K562 (cell line): ENCODE data around the gene PTPRF. TPM values are rescaled to one million over a fixed set of nuclear protein-coding genes. Genes with fewer than 3 reads are reported as not detected.

ENCODE experiments used
- ATAC-seq: fragments of 200-7000 bp; cut with Tn5 transposase; 3 replicates; pipeline ENCODE4 v1.9.1; 2020; ENCODE audit warnings: moderate library complexity
- BruUV-seq: library from RNA; stranded (reverse); fragments of 400-500 nt; replicated peaks from 2 replicates; lab custom pipeline; 2021; lab: Mats Ljungman, UMichigan
- CTCF ChIA-PET: fragments of 300-600 bp; formaldehyde crosslinking; extraction: SDS; loops from one replicate; lab custom pipeline; 2021; ENCODE audit warnings: low intra/inter-chr PET ratio; lab: Yijun Ruan, JAX
- POLR2A ChIA-PET: fragments of 300-600, 350-650 bp; sonication (Branson Sonifier 250); formaldehyde crosslinking; extraction: SDS; loops from one replicate; lab custom pipeline; 2021; ENCODE audit warnings: antibody characterized with exemption, inconsistent platforms; lab: Yijun Ruan, JAX
- DNase-seq, 4 experiments: peaks; one replicate each; pipeline versions ENCODE4 v3.0.0 to v3.0.0-alpha.2; 2011 to 2018; ENCODE audit warnings: low spot score in 3 of 4, mixed read lengths in 3 of 4; ENCODE audit errors: extremely low read depth in 1 of 4
- FAIRE-seq: peaks from 2 replicates; lab custom pipeline; 2011; peaks lifted over from hg19 to GRCh38; lab: Jason Lieb, UNC
- H2AFZ ChIP-seq: 2 replicates; pipeline ENCODE4 v1.6.0; 2011; ENCODE audit warnings: low read depth, low read length, control low read depth, inconsistent platforms
- H3K27ac ChIP-seq: fragments of 200-600 bp; 3 replicates; pipeline ENCODE4 v1.8.0; 2011; ENCODE audit warnings: low read depth, mild to moderate bottlenecking, control low read depth, inconsistent platforms, low read length, moderate library complexity, mixed read lengths; ENCODE audit errors: extremely low read depth
- H3K27me3 ChIP-seq, 2 experiments: fragments of 300-600 bp in 1 of 2; 2 replicates in 1 of 2; 3 replicates in 1 of 2; pipeline versions ENCODE4 v1.6.0 to v1.8.0; 2011; ENCODE audit warnings: inconsistent platforms in 2 of 2, low read length in 2 of 2, mild to moderate bottlenecking in 1 of 2, mixed read lengths in 1 of 2, moderate library complexity in 1 of 2; ENCODE audit not compliant: control insufficient read depth in 2 of 2, insufficient read depth in 2 of 2
- H3K36me3 ChIP-seq: fragments of 300-600 bp; 3 replicates; pipeline ENCODE4 v1.8.0; 2011; ENCODE audit warnings: mild to moderate bottlenecking, low read length, inconsistent platforms; ENCODE audit not compliant: control insufficient read depth, insufficient read depth
- H3K4me1 ChIP-seq, 2 experiments: fragments of 200-600 bp in 1 of 2; replicated peaks in 1 of 2; 2 replicates in 1 of 2; 3 replicates in 1 of 2; pipeline versions ENCODE4 v1.5.1 to v1.8.0; 2011; ENCODE audit warnings: inconsistent platforms in 2 of 2, low read length in 2 of 2, mild to moderate bottlenecking in 1 of 2, mixed read lengths in 1 of 2, moderate library complexity in 1 of 2; ENCODE audit not compliant: control insufficient read depth in 2 of 2, insufficient read depth in 2 of 2
- H3K4me2 ChIP-seq: 2 replicates; pipeline ENCODE4 v1.6.1; 2011; ENCODE audit warnings: low read length, control low read depth, inconsistent platforms, mixed read lengths; ENCODE audit not compliant: insufficient read depth
- H3K4me3 ChIP-seq: fragments of 200-600 bp; sonication (generic), shearing (Covaris generic); 2 replicates; pipeline ENCODE4 v1.5.1; 2016; ENCODE audit warnings: control low read depth, inconsistent platforms
- H3K79me2 ChIP-seq: fragments of 200-600 bp; 3 replicates; pipeline ENCODE4 v1.8.0; 2011; ENCODE audit warnings: low read length, inconsistent platforms; ENCODE audit not compliant: control insufficient read depth, insufficient read depth
- H3K9ac ChIP-seq, 2 experiments: 2 replicates each; pipeline versions ENCODE4 v1.6.0 to v1.6.1; 2011; ENCODE audit warnings: low read depth in 2 of 2, low read length in 2 of 2, control low read depth in 1 of 2, inconsistent platforms in 1 of 2, mild to moderate bottlenecking in 1 of 2, mixed read lengths in 1 of 2; ENCODE audit not compliant: insufficient read depth in 1 of 2
- H3K9me1 ChIP-seq: one replicate; pipeline ENCODE4 v1.6.0; 2011; ENCODE audit warnings: inconsistent platforms, mild to moderate bottlenecking, low read length, moderate library complexity; ENCODE audit not compliant: control insufficient read depth, insufficient read depth
- H3K9me3 ChIP-seq: replicated peaks from 2 replicates; pipeline ENCODE4 v1.5.1; 2011; ENCODE audit warnings: low read depth, low read length, inconsistent platforms; ENCODE audit not compliant: control insufficient read depth, insufficient read depth
- H4K20me1 ChIP-seq: replicated peaks from 2 replicates; pipeline ENCODE4 v1.6.1; 2011; ENCODE audit warnings: low read length, inconsistent platforms, mixed read lengths; ENCODE audit not compliant: control insufficient read depth, insufficient read depth
- JUNB ChIP-seq: fragments of 450-650 bp; formaldehyde crosslinking; conservative IDR thresholded peaks from 2 replicates; pipeline ENCODE4 v1.4.0; 2020; ENCODE audit warnings: mild to moderate bottlenecking
- NFIC ChIP-seq: fragments of 450-650 bp; IDR thresholded peaks from 2 replicates; pipeline ENCODE4 v1.6.1; 2017; ENCODE audit warnings: mild to moderate bottlenecking, inconsistent platforms
- NFYB ChIP-seq: IDR thresholded peaks from 2 replicates; pipeline ENCODE4 v1.6.1; 2011; ENCODE audit warnings: mild to moderate bottlenecking, moderate library complexity; ENCODE audit not compliant: insufficient read length; ENCODE audit errors: extremely low read depth
- RAD21 ChIP-seq, 2 experiments: fragments of 250-450 bp in 1 of 2; fragments of 450-650 bp in 1 of 2; sonication (Bioruptor Pico) in 1 of 2; formaldehyde crosslinking in 1 of 2; IDR thresholded peaks in 1 of 2; conservative IDR thresholded peaks in 1 of 2; 2 replicates each; pipeline versions ENCODE4 v1.4.0 to v1.8.0; 2020 to 2022; ENCODE audit warnings: mild to moderate bottlenecking in 2 of 2, moderate library complexity in 1 of 2
- RAD51 ChIP-seq: fragments of 450-650 bp; IDR thresholded peaks from 2 replicates; pipeline ENCODE4 v1.7.1; 2016; ENCODE audit warnings: low read depth, mild to moderate bottlenecking, borderline replicate concordance
- RBM17 ChIP-seq: fragments of 200-400 bp; formaldehyde crosslinking; IDR thresholded peaks from 2 replicates; pipeline ENCODE4 v1.6.1; 2017; ENCODE audit warnings: low read depth, mild to moderate bottlenecking, low read length, borderline replicate concordance
- RBM25 ChIP-seq: fragments of 200-400 bp; formaldehyde crosslinking; IDR thresholded peaks from 2 replicates; pipeline ENCODE4 v1.6.1; 2018; ENCODE audit warnings: low read length, low read depth, moderate library complexity; ENCODE audit not compliant: severe bottlenecking
- USF1 ChIP-seq: sonication (generic); formaldehyde crosslinking; IDR thresholded peaks from 2 replicates; pipeline ENCODE4 v1.9.0; 2022; ENCODE audit warnings: mild to moderate bottlenecking, missing genetic modification reagents
- ZKSCAN3 ChIP-seq: fragments of 250-450 bp; sonication (Bioruptor Pico); IDR thresholded peaks from 2 replicates; pipeline ENCODE4 v1.4.0; 2020
- ZNF280A ChIP-seq: fragments of 450-650 bp; IDR thresholded peaks from 2 replicates; pipeline ENCODE4 v1.6.1; 2018; ENCODE audit warnings: mild to moderate bottlenecking, low read depth; ENCODE audit not compliant: partially characterized antibody
- ZNF561 ChIP-seq: fragments of 450-650 bp; formaldehyde crosslinking; conservative IDR thresholded peaks from 2 replicates; pipeline ENCODE4 v1.4.0; 2020; ENCODE audit warnings: mild to moderate bottlenecking, moderate library complexity
- WGBS: fragments of 100-300 bp; shearing (Covaris generic); methylation state at CpG from one replicate; pipeline ENCODE4 v1.1.6; 2016; ENCODE audit warnings: low coverage, mixed read lengths; ENCODE audit not compliant: insufficient coverage; ENCODE audit errors: missing lambda C conversion rate; 5-methylcytosine and 5-hydroxymethylcytosine counted together
- in situ Hi-C: fragments of 300-500 bp; cut with MboI; formaldehyde crosslinking; loops from 4 replicates; pipeline ENCODE4 v1.15.0; 2018; ENCODE audit warnings: inconsistent platforms, mixed read lengths
- intact Hi-C: fragments of 100-400 bp; cut with micrococcal nuclease; formaldehyde crosslinking; loops from 2 replicates; pipeline ENCODE4 v1.14.2; 2022
- polyA plus RNA-seq, 8 experiments: library from polyadenylated mRNA; depleted of rRNA in 4 of 8; stranded (reverse) in 5 of 8; unstranded in 3 of 8; fragments of >200 nt; fragmentation: Nextera tagmentation in 2 of 8; fragmentation: Illumina TruSeq in 1 of 8; extraction: Ambion mirVana in 2 of 8; extraction: Trizol in 1 of 8; gene quantifications; 2 replicates each; pipeline versions ENCODE4 v1.2.1 to v1.2.3, GENCODE V29; 2011 to 2014; ENCODE audit warnings: inconsistent platforms in 1 of 8, missing spikeins in 1 of 8
- total RNA-seq, 7 experiments: library from RNA; depleted of rRNA in 6 of 7; stranded (reverse); fragments of >200 nt in 6 of 7; fragmentation: Illumina TruSeq in 2 of 7; extraction: Trizol in 2 of 7; gene quantifications; 2 replicates each; pipeline versions ENCODE4 v1.2.1 to v1.2.3, GENCODE V29; 2011 to 2021; ENCODE audit warnings: low replicate concordance in 1 of 7
- TF ChIP-seq, protein P1 (sequence below): sonication (generic); formaldehyde crosslinking; IDR thresholded peaks from 2 replicates; pipeline ENCODE4 v1.5.0; 2020; ENCODE audit warnings: missing genetic modification reagents

PTPRF gene
- total and polyA plus RNA-seq, 9 of the 15 experiments (the other 6 are each of a cell fraction or from before 2014, with no cell fraction given) = 0.13 to 4.3 (median 1.1) TPM

- H3K27ac ChIP-seq = no peak overlapping the region
- no peak overlapping the region for H3K4me2 ChIP-seq
- no peak overlapping the region for H3K9ac ChIP-seq
- H3K27me3 ChIP-seq = peaks cover 22 to 65% of the 10 kb centered on the region in 2 experiments
- no peaks in the 10 kb centered on the region for H3K79me2 ChIP-seq
- intact Hi-C loops = no loop called here
- WGBS = 0% methylated on average over 1 of the region's 1 CpG
- H2AFZ ChIP-seq = no peak overlapping the region
- no peaks in the 10 kb centered on the region for H3K4me1 ChIP-seq
- no peaks in the 10 kb centered on the region; the same call in 1 of the 2 replicates for H4K20me1 ChIP-seq
- peak in 2 of 4 experiments; percentile 46 to 50 for DNase-seq
- CTCF ChIA-PET = no interaction called here
- no peak for ATAC-seq
- TF ChIP-seq NFIC (no peak), RAD51 (peak; percentile 58), ZKSCAN3 (CRISPR knock-in tag) (no peak), RBM17 (no peak), USF1 (peak; percentile 88), RAD21 (CRISPR knock-in tag; conservative IDR thresholded peaks at IDR 0.05 in 1 of 2, IDR thresholded peaks at IDR 0.05 in 1 of 2) (no peak), JUNB (no peak), ZNF280A (peak; percentile 22), NFYB (peak; percentile 46), ZNF561 (CRISPR knock-in tag) (no peak), RBM25 (peak; percentile 20)
- TF ChIP-seq, protein P1, sequence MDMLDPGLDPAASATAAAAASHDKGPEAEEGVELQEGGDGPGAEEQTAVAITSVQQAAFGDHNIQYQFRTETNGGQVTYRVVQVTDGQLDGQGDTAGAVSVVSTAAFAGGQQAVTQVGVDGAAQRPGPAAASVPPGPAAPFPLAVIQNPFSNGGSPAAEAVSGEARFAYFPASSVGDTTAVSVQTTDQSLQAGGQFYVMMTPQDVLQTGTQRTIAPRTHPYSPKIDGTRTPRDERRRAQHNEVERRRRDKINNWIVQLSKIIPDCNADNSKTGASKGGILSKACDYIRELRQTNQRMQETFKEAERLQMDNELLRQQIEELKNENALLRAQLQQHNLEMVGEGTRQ (CRISPR knock-in tag) = peak; percentile 76
- TF ChIP-seq, all 486 proteins: peak for 6
- Histone ChIP-seq H3K9me3 (0 out of 2 replicates have a peak, but pooled peaks cover 4% of the 10 kb centered on the region), H3K4me3 (no peak overlapping the region), H3K36me3 (no peaks in the 10 kb centered on the region), H3K9me1 (no peaks in the 10 kb centered on the region)
- POLR2A ChIA-PET = no interaction called here
- in situ Hi-C loops = loop anchor here (5.0 kb wide), 1 partner anchor 284 kb away; no protein-coding TSS in a partner anchor
- no peak for FAIRE-seq
- no TSS peak for BruUV-seq
These were observed 19.3 kb upstream of the PTPRF start for GRCh38 chr1:43511394-43511793.
